HEK293 (cell line): ENCODE data around the gene EFCAB9.

Experiments
- CTCF ChIP-seq: fragments of 450-650 bp; formaldehyde crosslinking; IDR thresholded peaks from 2 replicates; pipeline ENCODE4 v1.5.1; 2016; ENCODE audit warnings: missing biosample characterization, missing genetic modification characterization
- SP2 ChIP-seq: fragments of 450-650 bp; formaldehyde crosslinking; IDR thresholded peaks from 2 replicates; pipeline ENCODE4 v1.5.1; 2016; ENCODE audit warnings: missing biosample characterization, missing genetic modification characterization
- ZBTB11 ChIP-seq: fragments of 450-650 bp; formaldehyde crosslinking; conservative IDR thresholded peaks from 2 replicates; pipeline ENCODE4 v1.5.1; 2016; ENCODE audit warnings: low read depth, missing biosample characterization, missing genetic modification characterization
- ZNF639 ChIP-seq: fragments of 450-650 bp; formaldehyde crosslinking; IDR thresholded peaks from 2 replicates; pipeline ENCODE4 v1.5.1; 2016; ENCODE audit warnings: missing biosample characterization, missing genetic modification characterization
- ZNF707 ChIP-seq: fragments of 450-650 bp; formaldehyde crosslinking; IDR thresholded peaks from 2 replicates; pipeline ENCODE4 v1.5.1; 2016; ENCODE audit warnings: missing biosample characterization, missing genetic modification characterization
- ZNF768 ChIP-seq: fragments of 450-650 bp; formaldehyde crosslinking; IDR thresholded peaks from 2 replicates; pipeline ENCODE4 v1.5.1; 2018; ENCODE audit warnings: missing biosample characterization, mild to moderate bottlenecking, missing genetic modification characterization

- TF ChIP-seq CTCF (no peak), ZNF768 (tag by site-specific recombination) (no peak), ZNF707 (no peak), SP2 (no peak), ZNF639 (tag by site-specific recombination) (no peak), ZBTB11 (tag by site-specific recombination) (no peak)
Measured at GRCh38 chr5:172223901-172224873, 30.2 kb downstream of the EFCAB9 start.
